ENCODE results near the gene HOXC10. TPM values are rescaled to one million over a fixed set of nuclear protein-coding genes. Genes with fewer than 3 reads are reported as not detected.
A peak's percentile ranks its signal among the peaks of the same experiment; 100 is the strongest.

The HOXC10 gene
- total and polyA plus RNA-seq, 2 experiments from 2014 or later: not detected

DNA sequence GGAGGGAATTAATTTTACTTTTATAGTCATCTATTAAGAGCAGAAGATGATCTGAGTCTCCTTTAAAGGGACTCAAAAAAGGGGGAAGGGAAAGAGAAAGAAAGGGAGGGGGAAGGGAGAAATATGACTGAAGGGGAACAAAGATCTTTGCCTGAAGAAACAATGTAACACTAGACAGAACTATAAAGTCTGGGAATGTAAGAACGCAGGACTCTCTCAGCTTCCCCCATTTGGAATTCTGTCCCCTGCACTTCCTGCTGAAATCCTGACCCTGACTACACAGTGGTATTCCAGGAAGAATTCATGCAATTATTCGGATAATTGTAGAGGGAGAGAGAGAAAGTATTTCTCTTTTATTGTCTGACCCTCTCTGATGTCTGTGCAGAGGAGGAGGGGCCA, 20.6 kb upstream of the HOXC10 start:
- Mint-ChIP-seq H3K4me3 (peak overlapping the region; percentile 37; the same call in 1 of the 3 replicates), H3K9me3 (no peaks in the 10 kb centered on the region; the same call in 1 of the 3 replicates), H3K36me3 (ENCODE audit: low read depth) (no peaks in the 10 kb centered on the region; the same call in 2 of the 3 replicates), H3K27me3 (ENCODE audit: insufficient read depth, low read depth, poor library complexity) (peaks cover 100% of the 10 kb centered on the region), H3K4me1 (peaks cover 19% of the 10 kb centered on the region), H3K27ac (no peak overlapping the region)
- Histone ChIP-seq H3K79me2 (replicated peaks; ENCODE audit: insufficient read depth) (no peaks in the 10 kb centered on the region), H3K27ac (ENCODE audit: low read depth) (no peak overlapping the region), H3K4me1 (ENCODE audit: insufficient read depth) (peaks cover 18% of the 10 kb centered on the region), H3F3A (replicated peaks; ENCODE audit: low read depth) (peaks cover 60% of the 10 kb centered on the region), H3K36me3 (ENCODE audit: insufficient read depth) (no peaks in the 10 kb centered on the region), H3K27me3 (ENCODE audit: insufficient read depth) (peaks cover 100% of the 10 kb centered on the region), H2AFZ (no peak overlapping the region), H3K4me3 (no peak overlapping the region), H3K9me2 (ENCODE audit: insufficient read depth) (no peaks in the 10 kb centered on the region), H3K4me2 (no peak overlapping the region), H4K20me1 (replicated peaks; ENCODE audit: insufficient read depth) (peaks cover 75% of the 10 kb centered on the region)
- ATAC-seq (no peak), DNase-seq (ENCODE audit: low spot score) (no peak)
- peak; percentile 50 for TF ChIP-seq EZH2 (IDR thresholded peaks at IDR 0.05; ENCODE audit: low read depth, unreplicated experiment)
- no peak for TF ChIP-seq EZH2phosphoT487 (IDR thresholded peaks at IDR 0.05; ENCODE audit: unreplicated experiment)
- no peak for TF ChIP-seq POLR2AphosphoS5 (IDR thresholded peaks at IDR 0.05; ENCODE audit: low read depth)
- TF ChIP-seq, protein P1, sequence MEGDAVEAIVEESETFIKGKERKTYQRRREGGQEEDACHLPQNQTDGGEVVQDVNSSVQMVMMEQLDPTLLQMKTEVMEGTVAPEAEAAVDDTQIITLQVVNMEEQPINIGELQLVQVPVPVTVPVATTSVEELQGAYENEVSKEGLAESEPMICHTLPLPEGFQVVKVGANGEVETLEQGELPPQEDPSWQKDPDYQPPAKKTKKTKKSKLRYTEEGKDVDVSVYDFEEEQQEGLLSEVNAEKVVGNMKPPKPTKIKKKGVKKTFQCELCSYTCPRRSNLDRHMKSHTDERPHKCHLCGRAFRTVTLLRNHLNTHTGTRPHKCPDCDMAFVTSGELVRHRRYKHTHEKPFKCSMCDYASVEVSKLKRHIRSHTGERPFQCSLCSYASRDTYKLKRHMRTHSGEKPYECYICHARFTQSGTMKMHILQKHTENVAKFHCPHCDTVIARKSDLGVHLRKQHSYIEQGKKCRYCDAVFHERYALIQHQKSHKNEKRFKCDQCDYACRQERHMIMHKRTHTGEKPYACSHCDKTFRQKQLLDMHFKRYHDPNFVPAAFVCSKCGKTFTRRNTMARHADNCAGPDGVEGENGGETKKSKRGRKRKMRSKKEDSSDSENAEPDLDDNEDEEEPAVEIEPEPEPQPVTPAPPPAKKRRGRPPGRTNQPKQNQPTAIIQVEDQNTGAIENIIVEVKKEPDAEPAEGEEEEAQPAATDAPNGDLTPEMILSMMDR (conservative IDR thresholded peaks at IDR 0.05; ENCODE audit: low read depth in 2 of 2): no peak
- TF ChIP-seq ZNF114 (CRISPR knock-in tag; IDR thresholded peaks at IDR 0.05): no peak
- TF ChIP-seq NANOG (IDR thresholded peaks at IDR 0.05; ENCODE audit: borderline replicate concordance): no peak

DNA sequence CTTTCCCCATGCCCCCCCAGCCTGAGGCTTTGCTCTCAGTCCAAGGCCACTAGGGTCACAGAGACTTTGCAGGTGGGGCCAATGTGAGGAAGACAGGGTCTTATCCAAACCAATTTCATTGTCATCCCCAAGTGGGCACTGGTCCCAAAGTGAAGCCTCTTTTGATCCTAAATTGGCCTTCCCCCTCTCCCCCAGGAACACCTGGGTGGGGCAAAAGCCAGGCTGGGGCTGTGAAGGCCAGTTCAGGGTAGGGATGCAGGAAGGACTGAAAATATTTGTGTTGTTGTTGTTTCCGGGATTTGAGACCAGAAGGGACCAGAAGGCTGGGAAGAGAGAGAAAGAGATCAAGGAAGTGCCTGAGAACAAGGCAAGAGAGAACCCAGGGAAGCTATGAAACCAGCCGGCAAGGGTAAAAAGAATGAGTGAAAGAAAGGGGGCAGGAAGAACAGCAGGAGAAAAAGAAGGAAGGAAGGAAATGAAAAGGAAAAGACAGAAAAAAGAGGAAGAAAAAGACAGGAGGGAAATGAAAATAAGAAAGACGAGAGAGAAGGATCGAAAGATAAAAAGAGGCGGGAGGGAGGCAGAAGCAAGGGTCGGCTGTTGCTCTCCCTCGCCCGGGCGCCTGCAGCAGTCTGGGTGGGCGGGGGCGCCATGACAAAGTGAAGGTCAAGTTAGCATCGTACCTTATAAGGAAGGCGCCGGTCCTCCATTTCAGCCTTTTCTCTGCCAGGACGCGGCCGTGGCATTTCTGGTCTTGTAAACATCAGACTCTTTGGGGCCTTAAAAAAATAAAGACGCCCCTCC, 19.5 kb upstream of the HOXC10 start:
- no peak for TF ChIP-seq ZNF331 (CRISPR knock-in tag; IDR thresholded peaks at IDR 0.05; ENCODE audit: low read depth)
- peak; percentile 98 for TF ChIP-seq EZH2 (IDR thresholded peaks at IDR 0.05; ENCODE audit: low read depth, unreplicated experiment)
- TF ChIP-seq, protein P2, sequence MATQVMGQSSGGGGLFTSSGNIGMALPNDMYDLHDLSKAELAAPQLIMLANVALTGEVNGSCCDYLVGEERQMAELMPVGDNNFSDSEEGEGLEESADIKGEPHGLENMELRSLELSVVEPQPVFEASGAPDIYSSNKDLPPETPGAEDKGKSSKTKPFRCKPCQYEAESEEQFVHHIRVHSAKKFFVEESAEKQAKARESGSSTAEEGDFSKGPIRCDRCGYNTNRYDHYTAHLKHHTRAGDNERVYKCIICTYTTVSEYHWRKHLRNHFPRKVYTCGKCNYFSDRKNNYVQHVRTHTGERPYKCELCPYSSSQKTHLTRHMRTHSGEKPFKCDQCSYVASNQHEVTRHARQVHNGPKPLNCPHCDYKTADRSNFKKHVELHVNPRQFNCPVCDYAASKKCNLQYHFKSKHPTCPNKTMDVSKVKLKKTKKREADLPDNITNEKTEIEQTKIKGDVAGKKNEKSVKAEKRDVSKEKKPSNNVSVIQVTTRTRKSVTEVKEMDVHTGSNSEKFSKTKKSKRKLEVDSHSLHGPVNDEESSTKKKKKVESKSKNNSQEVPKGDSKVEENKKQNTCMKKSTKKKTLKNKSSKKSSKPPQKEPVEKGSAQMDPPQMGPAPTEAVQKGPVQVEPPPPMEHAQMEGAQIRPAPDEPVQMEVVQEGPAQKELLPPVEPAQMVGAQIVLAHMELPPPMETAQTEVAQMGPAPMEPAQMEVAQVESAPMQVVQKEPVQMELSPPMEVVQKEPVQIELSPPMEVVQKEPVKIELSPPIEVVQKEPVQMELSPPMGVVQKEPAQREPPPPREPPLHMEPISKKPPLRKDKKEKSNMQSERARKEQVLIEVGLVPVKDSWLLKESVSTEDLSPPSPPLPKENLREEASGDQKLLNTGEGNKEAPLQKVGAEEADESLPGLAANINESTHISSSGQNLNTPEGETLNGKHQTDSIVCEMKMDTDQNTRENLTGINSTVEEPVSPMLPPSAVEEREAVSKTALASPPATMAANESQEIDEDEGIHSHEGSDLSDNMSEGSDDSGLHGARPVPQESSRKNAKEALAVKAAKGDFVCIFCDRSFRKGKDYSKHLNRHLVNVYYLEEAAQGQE (IDR thresholded peaks at IDR 0.05; ENCODE audit: unreplicated experiment): no peak
- TF ChIP-seq EZH2phosphoT487 (IDR thresholded peaks at IDR 0.05; ENCODE audit: unreplicated experiment): no peak
- no peak for TF ChIP-seq STAT1 (IDR thresholded peaks at IDR 0.05; ENCODE audit: unreplicated experiment)
- no peak for TF ChIP-seq NANOG (IDR thresholded peaks at IDR 0.05; ENCODE audit: borderline replicate concordance)
- no peaks in the 10 kb centered on the region; the same call in 1 of the 3 replicates for H3K9me3 Mint-ChIP-seq
- no peak overlapping the region for H3K27ac Mint-ChIP-seq
- DNase-seq (ENCODE audit: low spot score) (peak; percentile 96), ATAC-seq (peak; percentile 59)
- H3K4me3 Mint-ChIP-seq: peak overlapping the region; percentile 43; the same call in 2 of the 3 replicates
- H3K36me3 Mint-ChIP-seq (ENCODE audit: low read depth): no peaks in the 10 kb centered on the region; the same call in 2 of the 3 replicates
- H3K4me1 Mint-ChIP-seq: peaks cover 16% of the 10 kb centered on the region
- H4K20me1 ChIP-seq (replicated peaks; ENCODE audit: insufficient read depth): peaks cover 74% of the 10 kb centered on the region
- peaks cover 53% of the 10 kb centered on the region for H3F3A ChIP-seq (replicated peaks; ENCODE audit: low read depth)
- peaks cover 100% of the 10 kb centered on the region for H3K27me3 Mint-ChIP-seq (ENCODE audit: insufficient read depth, low read depth, poor library complexity)
- H3K4me2 ChIP-seq: peak overlapping the region; percentile 74
- H2AFZ ChIP-seq: no peak overlapping the region
- no peaks in the 10 kb centered on the region for H3K36me3 ChIP-seq (ENCODE audit: insufficient read depth)
- no peak overlapping the region for H3K27ac ChIP-seq (ENCODE audit: low read depth)
- H3K9me2 ChIP-seq (ENCODE audit: insufficient read depth): no peaks in the 10 kb centered on the region
- H3K4me3 ChIP-seq: no peak overlapping the region; the same call in none of the 2 replicates
- H3K27me3 ChIP-seq (ENCODE audit: insufficient read depth): peaks cover 100% of the 10 kb centered on the region
- H3K79me2 ChIP-seq (replicated peaks; ENCODE audit: insufficient read depth): no peaks in the 10 kb centered on the region
- peaks cover 15% of the 10 kb centered on the region for H3K4me1 ChIP-seq (ENCODE audit: insufficient read depth)

Measured in GM23338 (cell line).